Measurements from ENCODE around the gene NLE1.
A peak's percentile ranks its signal among the peaks of the same experiment; 100 is the strongest.
"Not testable (repeated sequence)": the region's sequence is repeated elsewhere in the genome, so short reads cannot be mapped to it uniquely, and the experiment has no call there.

The NLE1 gene

DNA sequence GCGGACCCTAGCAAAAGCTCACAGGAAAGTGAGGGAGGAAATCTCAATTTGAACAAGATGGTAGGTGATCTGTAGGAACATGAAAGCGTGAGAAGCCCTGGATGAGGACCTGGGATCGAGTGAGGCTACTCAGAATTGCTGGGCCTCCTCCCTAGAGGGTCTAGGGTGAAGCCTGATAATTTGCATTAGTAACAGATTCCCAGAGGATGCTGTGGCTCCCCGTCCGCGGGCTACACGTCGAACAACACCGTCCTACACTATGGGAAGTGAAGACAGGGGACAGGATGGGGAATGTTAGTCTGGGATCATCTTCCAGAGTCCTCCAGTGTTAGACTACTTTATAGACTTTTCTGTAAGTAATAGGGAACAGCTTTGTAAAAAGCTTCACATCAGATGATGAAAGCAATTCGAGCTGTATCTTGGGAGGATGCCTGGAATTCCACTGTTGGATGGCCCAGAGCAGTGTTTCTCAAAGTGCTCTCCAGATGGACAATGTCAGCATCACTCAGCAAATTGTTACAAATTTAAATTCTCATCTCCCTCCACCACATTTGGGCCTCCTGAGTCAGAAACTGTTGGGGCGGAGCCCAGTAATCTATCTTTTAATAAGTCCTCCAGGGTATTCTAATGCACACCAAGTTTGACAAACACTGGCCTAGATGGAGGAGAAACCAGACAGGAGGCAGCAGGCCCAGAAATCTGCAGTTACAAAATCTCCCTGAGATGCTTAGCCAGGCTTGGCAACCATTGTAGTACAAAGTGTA lies 14.2 kb downstream of the NLE1 start:
- no peak for DNase-seq

GRCh38 chr17:35121315-35121714 lies 20.8 kb downstream of the NLE1 start, which contains the start of gene FNDC8:
TSS of gene FNDC8 (plus strand) at chr17:35121615. CDS start at chr17:35121694, 79 bp downstream.
- DNase-seq: no peak

DNA sequence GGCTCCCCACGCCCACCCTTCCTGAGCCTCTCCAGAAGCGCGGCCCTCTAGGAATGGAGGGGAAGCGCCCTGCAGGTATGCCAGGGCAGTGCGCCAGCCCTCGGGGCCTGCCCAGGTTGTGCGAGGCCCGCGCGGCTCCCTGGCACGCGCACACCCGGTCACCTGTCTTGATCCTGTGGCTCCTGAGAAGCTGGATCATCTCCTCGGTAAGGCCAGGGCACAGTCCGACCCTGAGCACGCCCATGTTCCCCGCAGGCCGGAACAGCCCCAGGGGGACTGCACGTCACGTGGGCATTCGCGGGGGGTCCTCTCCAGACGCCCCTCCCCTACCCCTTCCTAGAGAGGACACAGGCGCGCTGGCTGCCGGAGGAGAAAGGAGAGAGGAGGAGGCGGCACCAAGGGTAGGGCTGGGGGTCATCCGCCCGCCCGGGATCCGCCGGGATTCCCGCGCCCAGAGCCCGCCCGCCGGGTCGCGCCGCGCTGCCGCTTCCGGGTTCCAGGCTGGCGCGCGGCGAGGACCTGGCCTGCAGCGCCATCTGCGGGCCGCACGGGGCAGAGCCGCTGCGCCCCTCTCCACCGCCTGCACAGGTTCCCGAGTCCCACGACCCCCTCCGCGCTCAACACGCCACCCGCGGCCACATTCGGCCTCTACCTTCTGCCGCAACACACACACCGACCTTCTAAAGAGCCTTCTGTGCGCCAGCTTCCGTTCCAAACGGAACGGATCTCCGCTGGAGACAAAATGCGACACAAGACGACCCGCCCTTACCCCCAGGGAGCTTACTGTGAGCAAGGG lies 22.5 kb downstream of the NLE1 start, which contains the start of gene RAD51D:
RAD51D (minus strand) TSS at position 491 of the 796 bp plus-strand sequence; CDS start at position 244, 247 bp downstream.
- DNase-seq: peak; percentile 80 to 93 (median 90)

GRCh38 chr17:35117984-35118383 lies 24.1 kb downstream of the NLE1 start:
- peak; percentile 30 to 55 (median 46) for DNase-seq

DNA sequence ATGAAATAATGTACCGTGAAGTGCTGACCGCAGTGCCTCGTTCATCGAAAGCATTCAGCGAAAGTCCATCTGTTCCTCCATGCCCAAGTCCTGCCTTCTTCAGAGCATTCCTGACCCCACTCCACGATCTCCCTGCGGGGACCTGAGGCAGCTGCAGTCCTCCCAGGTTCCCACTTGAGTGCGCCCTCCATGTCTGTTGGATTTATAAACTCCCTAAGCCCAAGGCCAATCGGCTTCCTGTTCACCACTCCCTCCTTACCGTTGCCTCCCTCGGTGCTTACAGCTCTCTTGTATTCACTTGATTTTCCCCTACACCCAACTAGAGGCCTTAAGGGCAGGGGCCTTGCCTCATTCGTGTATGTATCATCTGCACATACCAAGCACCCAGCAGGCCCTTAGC lies 25.3 kb downstream of the NLE1 start:
- no peak for DNase-seq

- not testable (repeated sequence) for DNase-seq
These were observed 31.3 kb downstream of the NLE1 start for GRCh38 chr17:35110791-35111190.

DNA sequence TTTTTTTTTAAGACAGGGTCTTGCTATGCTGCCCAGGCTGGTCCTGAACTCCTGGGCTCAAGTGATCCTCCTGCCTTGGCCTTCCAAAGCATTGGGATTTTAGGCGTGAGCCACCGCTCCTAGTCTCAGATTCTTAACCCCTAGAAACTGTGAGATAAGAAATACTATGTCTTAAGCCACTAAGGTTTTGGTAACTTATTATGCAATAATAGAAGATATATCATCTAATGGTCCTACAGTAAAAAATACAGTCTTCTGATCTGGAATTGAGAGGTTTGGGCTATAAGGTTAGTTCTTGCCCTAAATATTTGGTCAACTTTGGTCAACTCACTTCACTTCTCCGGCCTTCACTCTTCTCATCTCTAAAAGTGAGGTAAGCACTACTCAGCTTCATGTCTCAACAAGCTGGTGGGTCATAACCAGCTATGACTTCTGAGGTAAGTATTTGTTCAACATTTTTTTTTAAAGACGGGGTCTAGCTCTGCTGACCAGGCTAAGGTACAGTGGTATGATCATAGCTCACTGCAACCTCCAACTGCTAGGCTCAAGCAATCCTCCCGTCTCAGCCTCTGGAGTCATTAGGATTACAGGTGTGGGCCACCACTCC lies 37.2 kb downstream of the NLE1 start:
- DNase-seq: no peak

DNA sequence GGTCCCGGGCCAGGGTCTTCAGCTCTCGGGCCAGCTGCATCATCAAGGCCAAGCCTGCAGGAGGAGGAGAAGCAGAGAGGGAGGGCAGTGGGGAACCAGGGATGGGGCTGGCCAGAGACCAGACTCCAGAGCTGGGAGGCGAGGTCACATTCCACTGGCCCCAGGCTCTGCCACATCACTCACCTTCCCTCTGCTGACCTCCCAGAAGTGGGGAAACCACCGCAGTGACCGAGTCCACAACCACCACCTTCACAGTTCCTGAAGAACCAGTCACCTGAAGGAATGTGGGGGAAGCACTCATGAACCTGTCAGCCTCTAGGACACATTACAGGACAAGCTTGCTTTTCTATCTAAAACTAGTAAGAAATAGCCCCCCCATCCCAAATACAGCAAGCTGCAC lies 38.8 kb downstream of the NLE1 start:
- no peak for DNase-seq

GRCh38 chr17:35101725-35102124 lies 40.4 kb downstream of the NLE1 start:
- no peak for DNase-seq

DNA sequence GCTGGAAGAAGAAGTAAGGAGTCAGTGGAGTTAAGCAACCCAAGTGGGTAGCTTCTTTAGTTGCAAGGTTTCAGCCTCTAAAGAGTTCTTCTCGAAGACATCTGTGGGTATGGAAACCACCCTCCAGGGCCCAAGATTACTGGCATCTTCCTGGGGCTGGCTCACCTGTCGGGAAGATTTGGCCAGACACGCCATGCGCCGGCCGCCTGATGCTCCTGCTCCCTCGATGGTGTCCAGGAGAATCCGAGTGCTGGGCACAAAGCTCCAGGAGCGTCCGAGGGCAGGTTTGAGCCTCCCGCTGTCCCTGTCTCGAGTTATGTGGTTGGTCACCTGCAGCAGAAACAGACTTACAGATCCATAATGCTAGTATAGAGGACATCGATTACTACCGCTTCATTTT lies 41.1 kb downstream of the NLE1 start:
- DNase-seq: no peak

- no peak for DNase-seq
These were observed 42.2 kb downstream of the NLE1 start for GRCh38 chr17:35099908-35100307.

GRCh38 chr17:35097776-35098175 lies 44.3 kb downstream of the NLE1 start:
- DNase-seq: no peak

DNA sequence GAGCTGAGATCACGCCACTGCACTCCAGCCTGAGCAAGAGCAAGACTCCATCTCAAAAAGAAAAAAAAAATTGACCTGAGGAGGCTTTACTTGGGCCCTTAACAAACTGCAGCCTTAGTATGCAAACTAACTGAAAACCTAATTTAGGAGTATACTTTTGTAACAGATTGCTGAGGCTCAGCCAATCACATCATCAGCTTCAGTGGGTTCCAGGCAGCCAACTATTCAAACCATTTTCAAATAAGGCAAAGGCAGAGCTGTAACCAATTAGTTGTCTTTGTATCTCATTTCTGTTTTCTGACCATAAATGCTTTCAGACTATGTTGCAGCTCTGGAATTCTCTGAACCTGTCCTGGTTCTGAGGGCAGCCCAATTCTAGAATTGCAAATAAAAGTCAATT lies 46.4 kb downstream of the NLE1 start:
- DNase-seq: no peak

DNA sequence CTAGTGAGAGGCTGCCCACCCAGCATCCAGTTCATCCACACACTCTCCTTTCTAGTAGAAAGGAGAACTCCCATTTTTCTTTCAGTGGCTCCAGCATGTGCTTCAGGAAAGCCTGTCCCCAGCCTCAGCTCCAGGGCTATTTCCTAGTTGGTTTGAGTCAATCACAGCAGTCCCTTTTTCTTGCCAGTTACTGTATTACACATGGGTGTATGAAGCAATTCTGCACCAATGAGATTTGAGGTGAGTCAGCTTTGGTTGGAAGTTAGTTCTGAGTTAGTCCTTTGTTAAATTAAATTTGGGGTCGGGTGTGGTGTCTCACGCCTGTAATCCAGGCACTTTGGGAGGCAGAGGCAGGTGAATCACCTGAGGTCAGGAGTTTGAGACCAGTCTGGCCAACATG lies 47.2 kb downstream of the NLE1 start:
- DNase-seq: peak; percentile 33 to 63 (median 44)

- DNase-seq: not testable (repeated sequence)
These were observed 51.4 kb downstream of the NLE1 start for GRCh38 chr17:35090707-35091106.

DNA sequence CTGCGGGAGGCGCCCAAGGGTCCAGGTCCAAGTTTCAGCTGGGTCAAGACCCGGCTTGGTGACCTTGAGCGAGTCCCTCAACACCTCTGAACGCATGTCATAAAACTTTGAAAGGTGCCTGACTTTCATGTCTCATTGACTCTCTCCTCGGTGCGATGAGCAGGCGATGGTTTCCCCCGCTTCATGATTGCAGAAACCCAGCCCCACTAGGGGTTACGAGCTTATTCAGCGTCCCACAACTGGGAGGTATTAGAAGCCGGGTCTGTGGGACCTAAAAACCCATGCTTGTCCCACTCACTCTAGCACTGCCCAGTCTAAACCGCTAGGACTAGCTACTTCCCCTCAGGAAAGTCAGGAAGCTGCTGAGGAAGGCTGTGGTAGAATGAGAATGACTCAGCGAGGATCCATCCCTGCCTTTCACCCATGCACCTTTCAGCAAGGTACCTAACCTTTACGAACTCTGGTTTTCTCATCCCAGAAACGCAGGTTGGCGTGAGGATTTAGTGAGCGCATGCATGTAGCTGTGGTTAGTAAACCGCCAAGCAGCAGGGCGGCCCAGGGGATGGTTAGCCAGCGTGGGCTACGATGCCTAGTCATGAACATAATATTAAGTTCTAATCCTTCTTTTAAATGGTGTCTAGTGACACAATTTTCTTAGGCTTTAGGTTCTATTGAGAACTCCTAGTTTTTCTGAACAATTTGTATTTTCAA lies 52.4 kb downstream of the NLE1 start:
- DNase-seq: peak; percentile 63 to 78 (median 74)

GRCh38 chr17:35088881-35089585 lies 53.1 kb downstream of the NLE1 start:
- peak; percentile 92 to 98 (median 96) for DNase-seq

DNA sequence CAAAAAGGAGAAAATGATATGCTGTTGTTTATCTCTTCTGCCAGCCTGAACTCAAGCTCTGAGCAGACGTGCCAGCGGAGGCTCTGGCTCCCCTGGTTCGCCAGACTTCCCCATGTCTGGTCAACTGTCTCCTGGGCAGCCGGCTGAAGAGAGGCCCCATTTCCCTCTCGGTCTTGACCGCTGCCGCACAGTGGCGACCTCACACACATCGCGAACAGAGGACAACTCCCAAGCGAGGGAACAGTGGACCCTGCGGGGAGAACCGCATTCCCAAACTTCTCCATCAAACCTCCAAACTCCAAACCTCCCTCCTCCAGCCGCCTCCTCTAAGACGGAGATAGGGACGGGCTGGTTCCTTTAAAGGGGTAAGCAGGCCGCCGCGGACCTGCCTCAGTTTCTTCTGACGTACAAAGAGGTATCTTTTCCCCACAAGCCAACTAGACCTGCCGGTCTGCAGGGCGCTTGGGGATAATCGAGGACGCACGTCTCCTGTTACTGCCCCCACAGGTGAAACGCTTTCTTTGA lies 53.7 kb downstream of the NLE1 start:
- peak; percentile 58 to 77 (median 72) for DNase-seq

DNA sequence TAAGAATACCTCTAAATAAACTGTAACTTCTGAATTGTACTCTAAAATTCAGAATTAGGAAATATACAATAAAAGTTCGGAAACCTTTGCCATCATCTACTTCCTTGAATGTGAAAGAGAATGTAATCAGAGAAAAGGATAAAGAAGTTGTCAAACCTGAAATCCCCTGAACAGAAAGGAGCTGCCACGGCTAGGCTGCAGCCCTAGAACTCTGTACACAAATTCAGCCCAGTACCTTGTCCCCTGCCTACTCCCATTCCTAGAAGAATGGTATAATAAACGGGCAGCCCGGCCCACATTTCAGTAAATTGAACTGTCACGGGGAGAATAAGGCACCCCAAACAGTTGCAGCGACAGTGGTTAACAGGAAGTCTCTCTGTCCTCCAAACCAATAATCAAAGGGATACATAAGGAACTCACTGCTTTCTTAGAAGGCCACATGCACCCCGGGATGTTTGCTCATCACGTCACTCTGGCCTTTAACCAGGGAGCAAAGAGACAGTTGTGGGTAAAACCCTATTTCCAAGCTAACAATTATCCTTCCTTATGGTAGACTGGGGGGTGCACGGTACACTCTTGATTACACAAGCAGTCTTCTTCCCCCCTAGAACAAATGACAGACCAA lies 54.3 kb downstream of the NLE1 start:
- peak; percentile 64 to 78 (median 70) for DNase-seq

GRCh38 chr17:35086931-35087573 lies 55.1 kb downstream of the NLE1 start:
- DNase-seq: peak in 2 of 4 experiments; percentile 11 to 15

DNA sequence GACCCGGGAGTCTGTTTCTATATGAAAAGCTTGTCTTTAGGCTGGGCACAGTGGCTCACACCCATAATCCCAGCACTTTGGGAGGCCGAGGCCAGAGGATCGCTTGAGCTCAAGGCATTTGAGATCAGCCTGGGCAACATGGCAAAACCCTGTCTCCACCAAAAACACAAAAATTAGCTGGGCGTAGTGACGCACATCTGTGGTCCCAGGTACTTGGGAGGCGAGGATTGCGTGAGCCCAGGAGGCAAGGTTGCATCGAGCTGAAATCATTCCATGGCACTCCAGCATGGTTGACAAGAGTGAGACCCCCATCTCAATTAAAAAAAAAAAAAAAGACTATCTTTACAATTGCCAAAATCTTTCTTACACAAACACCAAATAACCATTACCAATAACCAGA lies 55.9 kb downstream of the NLE1 start:
- no peak for DNase-seq
